GM19438 (cell line): ENCODE measurements around the gene AP2B1.
"Not testable (repeated sequence)": the region's sequence is repeated elsewhere in the genome, so short reads cannot be mapped to it uniquely, and the experiment has no call there.

Experiments used
- ATAC-seq: cut with Tn5 transposase; IDR thresholded peaks from one replicate; pipeline ENCODE4 v1.9.1; 2021; ENCODE audit warnings: low read depth; ENCODE audit not compliant: unreplicated experiment

Gene AP2B1

GRCh38 chr17:35569405-35569804 is 17.7 kb upstream of the AP2B1 start:
- no peak for ATAC-seq

GRCh38 chr17:35575759-35576158 is 11.4 kb upstream of the AP2B1 start:
- ATAC-seq = no peak

- ATAC-seq = no peak
These were observed 9.3 kb upstream of the AP2B1 start for GRCh38 chr17:35577830-35578196.

GRCh38 chr17:35578197-35578928 is 8.8 kb upstream of the AP2B1 start, which contains the start of gene PEX12:
Gene PEX12 (minus strand): TSS chr17:35578571. CDS start chr17:35578021, 550 bp downstream.
- ATAC-seq = peak; percentile 86

- ATAC-seq = no peak
These were observed 8.1 kb upstream of the AP2B1 start for GRCh38 chr17:35578929-35579432.

- no peak for ATAC-seq
These were observed 3.1 kb upstream of the AP2B1 start for GRCh38 chr17:35584061-35584460.

- no peak for ATAC-seq
These were observed 501 bp upstream of the AP2B1 start for GRCh38 chr17:35586569-35587073.

- ATAC-seq = no peak
These were observed 1.2 kb downstream of the AP2B1 start for GRCh38 chr17:35588196-35588920.

- ATAC-seq = no peak
These were observed 8.9 kb downstream of the AP2B1 start for GRCh38 chr17:35596072-35596471.

- ATAC-seq = no peak
These were observed 9.6 kb downstream of the AP2B1 start for GRCh38 chr17:35596530-35597233.

GRCh38 chr17:35597604-35598003 is 10.5 kb downstream of the AP2B1 start:
- ATAC-seq = no peak

GRCh38 chr17:35603674-35604073 is 16.6 kb downstream of the AP2B1 start:
- no peak for ATAC-seq

- no peak for ATAC-seq
These were observed 18.6 kb downstream of the AP2B1 start for GRCh38 chr17:35605678-35606077.

GRCh38 chr17:35607239-35607847 is 20.2 kb downstream of the AP2B1 start:
- ATAC-seq = no peak

- no peak for ATAC-seq
These were observed 22.7 kb downstream of the AP2B1 start for GRCh38 chr17:35609831-35610230.

GRCh38 chr17:35610746-35611145 is 23.6 kb downstream of the AP2B1 start:
- ATAC-seq = not testable (repeated sequence)

GRCh38 chr17:35612924-35613521 is 25.9 kb downstream of the AP2B1 start:
- no peak for ATAC-seq

GRCh38 chr17:35614810-35615209 is 27.7 kb downstream of the AP2B1 start:
- no peak for ATAC-seq

GRCh38 chr17:35616536-35616935 is 29.4 kb downstream of the AP2B1 start:
- ATAC-seq = no peak

GRCh38 chr17:35617505-35617904 is 30.4 kb downstream of the AP2B1 start:
- no peak for ATAC-seq
